GM12891 (cell line): Measurements from ENCODE around the gene RBMS3.

Experiments
- PAX5 ChIP-seq: IDR thresholded peaks from 2 replicates; pipeline ENCODE4 v1.6.1; 2011; ENCODE audit warnings: low read length, moderate library complexity, mild to moderate bottlenecking; ENCODE audit not compliant: insufficient read depth, severe bottlenecking
- POLR2A ChIP-seq: IDR thresholded peaks from 2 replicates; pipeline ENCODE4 v1.6.1; 2011; ENCODE audit warnings: low read depth, low read length, control low read depth
- POLR2AphosphoS5 ChIP-seq: IDR thresholded peaks from 2 replicates; pipeline ENCODE4 v1.6.1; 2011; ENCODE audit warnings: low read depth, low read length, control low read depth
- SPI1 ChIP-seq: IDR thresholded peaks from 2 replicates; pipeline ENCODE4 v1.6.1; 2011; ENCODE audit warnings: low read depth, low read length, control low read depth
- TAF1 ChIP-seq: IDR thresholded peaks from 2 replicates; pipeline ENCODE4 v1.6.1; 2011; ENCODE audit warnings: low read depth, low read length, control low read depth

- no peak for TF ChIP-seq SPI1
- TF ChIP-seq POLR2A: no peak
- no peak for TF ChIP-seq POLR2AphosphoS5
- TF ChIP-seq TAF1: no peak
- no peak for TF ChIP-seq PAX5
Measured at GRCh38 chr3:29628795-29629194, 347.9 kb downstream of the RBMS3 start.
